ENCODE measurements around the gene IL36A.

- TF ChIP-seq CTCF (IDR thresholded peaks at IDR 0.05) (no peak), POLR2A (IDR thresholded peaks at IDR 0.05) (no peak)
These were observed 4.8 kb upstream of the IL36A start for GRCh38 chr2:113000436-113000835.
